ENCODE data around the gene ARHGAP28.

DNA sequence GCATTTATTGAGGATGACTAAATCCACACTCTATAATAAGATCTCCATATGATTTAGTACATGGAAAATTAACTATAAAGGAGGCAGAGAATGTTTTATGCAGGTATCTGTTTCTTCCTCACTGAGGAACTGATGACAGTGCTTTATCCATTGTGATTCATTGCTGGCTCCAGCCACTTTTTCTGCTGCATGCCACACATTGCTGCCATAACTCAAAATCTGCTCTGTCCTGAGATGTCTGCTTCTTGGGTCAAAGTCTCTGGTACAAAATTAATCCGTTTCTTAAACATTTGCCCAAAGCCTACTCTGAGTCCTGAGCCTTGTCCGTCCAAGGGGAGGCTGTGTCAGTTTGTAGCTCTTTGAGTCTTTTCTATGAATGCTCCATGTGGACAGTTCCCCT is 15.5 kb upstream of the ARHGAP28 start:
- TF ChIP-seq RCOR1 (conservative IDR thresholded peaks at IDR 0.05; ENCODE audit: low read depth, low read length) = no peak
- no peak for TF ChIP-seq CHD2 (IDR thresholded peaks at IDR 0.05; ENCODE audit: borderline replicate concordance, low read depth, low read length)
- TF ChIP-seq POLR2AphosphoS5 (IDR thresholded peaks at IDR 0.05; ENCODE audit: low read length) = no peak
- no peak for TF ChIP-seq RFX5 (IDR thresholded peaks at IDR 0.05; ENCODE audit: low read depth, low read length)
- TF ChIP-seq NFIC (IDR thresholded peaks at IDR 0.05; ENCODE audit: low read depth, low read length) = no peak
- no peak for TF ChIP-seq JUNB (IDR thresholded peaks at IDR 0.05)
- TF ChIP-seq, protein P1, sequence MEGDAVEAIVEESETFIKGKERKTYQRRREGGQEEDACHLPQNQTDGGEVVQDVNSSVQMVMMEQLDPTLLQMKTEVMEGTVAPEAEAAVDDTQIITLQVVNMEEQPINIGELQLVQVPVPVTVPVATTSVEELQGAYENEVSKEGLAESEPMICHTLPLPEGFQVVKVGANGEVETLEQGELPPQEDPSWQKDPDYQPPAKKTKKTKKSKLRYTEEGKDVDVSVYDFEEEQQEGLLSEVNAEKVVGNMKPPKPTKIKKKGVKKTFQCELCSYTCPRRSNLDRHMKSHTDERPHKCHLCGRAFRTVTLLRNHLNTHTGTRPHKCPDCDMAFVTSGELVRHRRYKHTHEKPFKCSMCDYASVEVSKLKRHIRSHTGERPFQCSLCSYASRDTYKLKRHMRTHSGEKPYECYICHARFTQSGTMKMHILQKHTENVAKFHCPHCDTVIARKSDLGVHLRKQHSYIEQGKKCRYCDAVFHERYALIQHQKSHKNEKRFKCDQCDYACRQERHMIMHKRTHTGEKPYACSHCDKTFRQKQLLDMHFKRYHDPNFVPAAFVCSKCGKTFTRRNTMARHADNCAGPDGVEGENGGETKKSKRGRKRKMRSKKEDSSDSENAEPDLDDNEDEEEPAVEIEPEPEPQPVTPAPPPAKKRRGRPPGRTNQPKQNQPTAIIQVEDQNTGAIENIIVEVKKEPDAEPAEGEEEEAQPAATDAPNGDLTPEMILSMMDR (IDR thresholded peaks at IDR 0.05 in 2 of 3, conservative IDR thresholded peaks at IDR 0.05 in 1 of 3; ENCODE audit: control insufficient read depth in 2 of 3, extremely low read depth in 1 of 3, insufficient read depth in 1 of 3, low read depth in 3 of 3, low read length in 3 of 3) = no peak
- TF ChIP-seq CEBPB (IDR thresholded peaks at IDR 0.05; ENCODE audit: borderline replicate concordance in 1 of 2, low read depth in 2 of 2, low read length in 2 of 2) = no peak
- no peak for TF ChIP-seq SIX5 (IDR thresholded peaks at IDR 0.05; ENCODE audit: low read depth, low read length, severe bottlenecking)
- no peak for TF ChIP-seq CREM (IDR thresholded peaks at IDR 0.05; ENCODE audit: low read depth)
- no peak for TF ChIP-seq CHD4 (IDR thresholded peaks at IDR 0.05)
- TF ChIP-seq, protein P2, sequence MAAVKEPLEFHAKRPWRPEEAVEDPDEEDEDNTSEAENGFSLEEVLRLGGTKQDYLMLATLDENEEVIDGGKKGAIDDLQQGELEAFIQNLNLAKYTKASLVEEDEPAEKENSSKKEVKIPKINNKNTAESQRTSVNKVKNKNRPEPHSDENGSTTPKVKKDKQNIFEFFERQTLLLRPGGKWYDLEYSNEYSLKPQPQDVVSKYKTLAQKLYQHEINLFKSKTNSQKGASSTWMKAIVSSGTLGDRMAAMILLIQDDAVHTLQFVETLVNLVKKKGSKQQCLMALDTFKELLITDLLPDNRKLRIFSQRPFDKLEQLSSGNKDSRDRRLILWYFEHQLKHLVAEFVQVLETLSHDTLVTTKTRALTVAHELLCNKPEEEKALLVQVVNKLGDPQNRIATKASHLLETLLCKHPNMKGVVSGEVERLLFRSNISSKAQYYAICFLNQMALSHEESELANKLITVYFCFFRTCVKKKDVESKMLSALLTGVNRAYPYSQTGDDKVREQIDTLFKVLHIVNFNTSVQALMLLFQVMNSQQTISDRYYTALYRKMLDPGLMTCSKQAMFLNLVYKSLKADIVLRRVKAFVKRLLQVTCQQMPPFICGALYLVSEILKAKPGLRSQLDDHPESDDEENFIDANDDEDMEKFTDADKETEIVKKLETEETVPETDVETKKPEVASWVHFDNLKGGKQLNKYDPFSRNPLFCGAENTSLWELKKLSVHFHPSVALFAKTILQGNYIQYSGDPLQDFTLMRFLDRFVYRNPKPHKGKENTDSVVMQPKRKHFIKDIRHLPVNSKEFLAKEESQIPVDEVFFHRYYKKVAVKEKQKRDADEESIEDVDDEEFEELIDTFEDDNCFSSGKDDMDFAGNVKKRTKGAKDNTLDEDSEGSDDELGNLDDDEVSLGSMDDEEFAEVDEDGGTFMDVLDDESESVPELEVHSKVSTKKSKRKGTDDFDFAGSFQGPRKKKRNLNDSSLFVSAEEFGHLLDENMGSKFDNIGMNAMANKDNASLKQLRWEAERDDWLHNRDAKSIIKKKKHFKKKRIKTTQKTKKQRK (IDR thresholded peaks at IDR 0.05; ENCODE audit: low read depth, low read length) = no peak
